ENCODE results near the gene PLD2.
A peak's percentile ranks its signal among the peaks of the same experiment; 100 is the strongest.
"Not testable (repeated sequence)": the region's sequence is repeated elsewhere in the genome, so short reads cannot be mapped to it uniquely, and the experiment has no call there.

Gene PLD2

DNA sequence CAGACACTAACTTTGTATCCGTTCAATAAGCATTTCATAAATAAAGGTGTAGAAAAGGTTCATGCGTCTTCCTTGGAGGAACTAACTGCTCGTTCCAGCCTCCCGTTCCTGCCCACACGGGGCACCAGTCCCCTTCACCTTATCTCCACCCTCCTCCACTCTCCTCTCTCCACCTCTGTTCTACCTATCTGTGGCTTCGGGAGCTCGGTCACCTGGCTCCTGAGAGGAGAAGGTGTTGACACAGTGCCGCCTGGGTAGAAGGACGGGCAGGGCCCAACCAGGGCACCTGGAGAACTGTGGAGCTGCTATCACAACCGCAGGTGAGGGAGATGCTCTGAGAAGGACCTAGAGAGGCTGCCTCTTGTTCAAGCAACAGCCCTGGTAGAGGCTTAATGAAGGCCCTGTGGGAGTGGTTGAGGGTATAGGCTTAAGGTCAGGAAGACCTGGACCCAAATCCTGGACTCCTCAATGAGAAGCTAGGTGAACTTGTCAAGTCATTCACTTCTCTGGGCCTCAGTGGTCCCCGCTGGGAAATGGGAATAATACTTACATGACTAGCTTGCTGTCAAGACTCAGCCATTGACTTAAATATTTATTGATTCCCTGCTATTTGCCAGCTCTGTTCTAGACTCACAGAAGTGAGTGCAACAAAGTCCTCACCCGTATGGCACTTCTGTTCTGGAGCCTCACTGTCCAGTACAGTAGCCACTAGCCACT is 16.6 kb downstream of the PLD2 start:
- in situ Hi-C loops (cut with HindIII; ENCODE audit: low pct_ligation_motif_present, low pct_unique_long_range_greater_than_20kb, low sequenced_read_pairs) = no loop called here
- DNase-seq = no peak

DNA sequence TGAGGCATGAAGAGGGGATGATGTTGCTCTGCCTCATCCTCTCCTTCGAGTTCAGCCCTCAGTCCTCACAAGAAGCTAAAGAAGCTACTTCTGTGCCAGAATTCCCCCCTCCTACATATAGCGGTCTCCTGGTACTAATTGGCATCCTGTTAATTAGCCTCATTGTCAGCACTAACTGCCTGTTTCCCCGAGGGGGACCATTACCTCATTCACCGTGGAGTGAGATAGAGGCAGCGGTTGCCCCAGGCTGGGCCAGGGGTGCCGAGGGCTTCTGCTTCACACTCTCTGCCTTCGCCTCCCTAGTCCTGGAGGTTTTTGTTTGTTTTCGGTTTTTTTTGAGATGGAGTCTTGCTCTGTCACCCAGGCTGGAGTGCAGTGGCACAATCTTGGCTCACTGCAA is 20.4 kb downstream of the PLD2 start:
- no peak for DNase-seq
- in situ Hi-C loops (cut with HindIII; ENCODE audit: low pct_ligation_motif_present, low pct_unique_long_range_greater_than_20kb, low sequenced_read_pairs) = no loop called here

- in situ Hi-C loops (cut with HindIII; ENCODE audit: low pct_ligation_motif_present, low pct_unique_long_range_greater_than_20kb, low sequenced_read_pairs); DNase-seq: not testable (repeated sequence)
Measured at GRCh38 chr17:4832829-4833177, 25.9 kb downstream of the PLD2 start.

- in situ Hi-C loops (cut with HindIII; ENCODE audit: low pct_ligation_motif_present, low pct_unique_long_range_greater_than_20kb, low sequenced_read_pairs) = no loop called here
- DNase-seq = peak; percentile 97
Measured at GRCh38 chr17:4833178-4833940, 26.4 kb downstream of the PLD2 start, which contains the start of gene MINK1. MINK1 (plus strand) TSS chr17:4833340; CDS start chr17:4833584, 244 bp downstream.

DNA sequence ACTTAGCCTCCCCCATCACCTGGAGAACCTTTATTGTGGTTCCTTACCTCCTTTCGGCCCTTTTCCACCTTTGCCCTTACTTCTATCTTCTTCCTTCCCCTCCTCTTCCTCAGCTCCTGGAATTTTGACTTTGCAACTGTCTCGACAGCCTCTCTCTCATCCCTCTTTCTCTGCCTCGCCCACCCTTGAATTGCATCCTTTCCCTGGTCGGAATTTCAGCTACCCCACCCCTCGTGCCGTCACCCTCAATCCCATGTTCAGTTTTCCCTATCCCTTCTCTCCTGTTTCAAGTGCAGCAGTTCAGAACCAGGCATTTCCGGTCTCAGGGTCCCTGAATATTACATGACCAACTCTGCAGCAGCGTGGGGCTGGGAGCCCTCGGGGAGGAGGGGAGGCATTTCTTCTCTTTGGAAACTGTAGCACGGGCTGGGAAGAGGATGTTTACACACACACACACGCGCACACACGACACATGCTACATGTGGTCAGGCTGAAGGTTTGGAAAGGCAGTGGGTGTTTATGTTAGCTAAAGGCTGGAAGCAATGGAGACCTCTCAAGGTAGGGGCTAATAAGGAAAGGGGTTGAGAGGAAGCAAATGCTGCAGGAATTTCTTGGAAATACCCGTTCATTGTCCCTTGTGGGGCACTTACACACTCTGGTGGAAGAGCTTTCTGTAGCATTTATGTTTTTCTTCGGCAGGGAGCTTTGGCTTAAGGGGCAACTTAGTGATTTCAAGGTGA is 27.2 kb downstream of the PLD2 start:
- DNase-seq = peak; percentile 53
- in situ Hi-C loops (cut with HindIII; ENCODE audit: low pct_ligation_motif_present, low pct_unique_long_range_greater_than_20kb, low sequenced_read_pairs) = no loop called here

GRCh38 chr17:4834681-4835020 is 27.7 kb downstream of the PLD2 start:
- no peak for DNase-seq
- in situ Hi-C loops (cut with HindIII; ENCODE audit: low pct_ligation_motif_present, low pct_unique_long_range_greater_than_20kb, low sequenced_read_pairs) = no loop called here

- in situ Hi-C loops (cut with HindIII; ENCODE audit: low pct_ligation_motif_present, low pct_unique_long_range_greater_than_20kb, low sequenced_read_pairs) = no loop called here
- DNase-seq = no peak
Measured at GRCh38 chr17:4836221-4836620, 29.3 kb downstream of the PLD2 start.

DNA sequence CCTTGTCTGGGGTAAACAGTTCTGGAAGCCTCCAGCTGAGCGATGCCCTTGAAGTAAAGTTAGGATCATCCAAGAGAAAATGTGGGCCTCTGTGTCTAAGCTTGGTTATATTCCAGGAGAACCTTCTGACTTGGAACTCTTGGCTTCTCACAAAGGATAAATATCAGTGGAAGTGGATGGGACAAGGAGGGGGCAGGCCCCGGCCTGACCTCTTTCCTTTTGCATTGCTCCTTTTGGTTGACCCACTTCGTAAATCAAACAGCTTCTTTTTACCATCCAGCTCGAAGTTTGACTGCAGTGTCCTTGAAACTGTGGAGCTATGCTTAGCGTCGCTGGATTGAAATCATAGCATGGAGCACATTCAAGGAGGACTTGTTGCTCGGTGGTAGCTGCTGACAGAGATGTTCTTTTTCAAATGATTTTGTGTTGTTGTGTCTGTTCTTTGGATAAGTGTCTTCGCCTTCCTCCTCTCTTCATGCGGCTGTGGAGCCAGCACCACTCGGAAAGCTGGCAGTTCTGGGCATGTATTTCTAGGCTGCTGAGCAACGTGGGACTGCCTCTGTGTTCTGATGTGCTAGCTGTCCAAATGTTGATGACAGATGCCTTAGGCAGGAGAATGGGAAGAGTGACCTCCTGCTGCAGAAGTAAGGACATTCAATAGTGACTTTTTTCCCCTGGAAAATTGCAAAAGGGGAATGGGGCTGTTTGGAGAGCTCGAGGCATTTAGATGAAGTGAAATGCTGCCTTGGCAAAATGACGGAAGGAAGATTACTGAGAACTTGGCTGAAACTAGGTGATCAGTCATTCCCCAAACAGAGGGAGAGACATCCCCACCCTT is 30.7 kb downstream of the PLD2 start:
- in situ Hi-C loops (cut with HindIII; ENCODE audit: low pct_ligation_motif_present, low pct_unique_long_range_greater_than_20kb, low sequenced_read_pairs) = no loop called here
- no peak for DNase-seq

- in situ Hi-C loops (cut with HindIII; ENCODE audit: low pct_ligation_motif_present, low pct_unique_long_range_greater_than_20kb, low sequenced_read_pairs) = no loop called here
- no peak for DNase-seq
Measured at GRCh38 chr17:4838309-4838785, 31.4 kb downstream of the PLD2 start.

GRCh38 chr17:4839221-4839620 is 32.3 kb downstream of the PLD2 start:
- DNase-seq = no peak
- in situ Hi-C loops (cut with HindIII; ENCODE audit: low pct_ligation_motif_present, low pct_unique_long_range_greater_than_20kb, low sequenced_read_pairs) = no loop called here

GRCh38 chr17:4839965-4840892 is 33.3 kb downstream of the PLD2 start:
- in situ Hi-C loops (cut with HindIII; ENCODE audit: low pct_ligation_motif_present, low pct_unique_long_range_greater_than_20kb, low sequenced_read_pairs) = no loop called here
- DNase-seq = no peak

DNA sequence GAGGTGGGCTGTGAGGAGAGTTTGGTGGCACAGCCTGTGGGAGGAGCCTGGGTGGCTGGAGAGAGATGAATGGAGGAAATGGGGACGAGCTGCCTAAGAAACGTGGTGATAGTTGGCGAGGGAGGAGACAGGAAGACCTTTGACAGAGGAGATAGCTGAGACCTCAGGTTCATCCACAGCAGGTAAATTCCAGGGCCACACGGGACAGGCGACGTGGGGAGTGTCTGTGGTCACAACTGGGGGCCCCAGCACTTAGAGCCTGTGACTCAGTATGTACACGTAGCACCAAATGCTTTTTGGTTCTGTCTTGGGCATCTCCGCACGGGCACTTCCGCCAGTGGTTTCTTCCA is 33.9 kb downstream of the PLD2 start:
- in situ Hi-C loops (cut with HindIII; ENCODE audit: low pct_ligation_motif_present, low pct_unique_long_range_greater_than_20kb, low sequenced_read_pairs) = no loop called here

GRCh38 chr17:4842376-4842775 is 35.4 kb downstream of the PLD2 start:
- in situ Hi-C loops (cut with HindIII; ENCODE audit: low pct_ligation_motif_present, low pct_unique_long_range_greater_than_20kb, low sequenced_read_pairs) = no loop called here
- DNase-seq = no peak

More for the DNA sequence above, 33.9 kb downstream of the PLD2 start:
- DNase-seq = no peak

DNA sequence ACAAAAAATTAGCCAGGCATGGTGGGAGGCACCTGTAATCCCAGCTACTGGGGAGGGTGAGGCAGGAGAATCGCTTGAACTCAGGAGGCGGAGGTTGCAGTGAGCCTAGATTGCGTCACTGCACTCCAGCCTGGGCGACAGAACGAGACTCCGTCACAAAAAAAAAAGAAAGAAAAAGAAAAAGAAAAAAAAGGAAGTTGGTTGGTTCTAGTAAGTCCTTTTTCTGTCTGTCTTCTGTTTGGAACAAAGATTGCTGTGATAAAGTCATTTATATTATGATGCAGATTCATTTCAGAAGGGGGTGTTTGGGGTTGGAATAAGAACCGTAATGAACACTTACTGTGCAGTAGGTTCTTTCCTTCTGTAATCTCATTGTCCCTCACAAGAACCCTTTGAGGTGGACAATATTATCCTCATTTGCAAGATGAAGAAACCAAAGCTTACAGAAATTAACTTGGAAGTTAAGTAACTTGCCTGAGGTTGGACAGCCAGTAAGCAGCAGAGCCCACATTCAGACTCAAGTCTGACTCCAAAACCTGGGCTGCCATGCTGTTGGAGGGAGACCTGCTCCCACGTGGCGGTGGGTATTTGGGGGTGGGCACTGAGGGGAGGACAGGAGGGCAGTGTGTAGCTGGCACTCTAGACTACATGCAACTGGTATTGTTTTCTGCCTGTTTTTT is 36.5 kb downstream of the PLD2 start:
- in situ Hi-C loops (cut with HindIII; ENCODE audit: low pct_ligation_motif_present, low pct_unique_long_range_greater_than_20kb, low sequenced_read_pairs) = no loop called here
- DNase-seq = no peak

GRCh38 chr17:4845118-4845517 is 38.2 kb downstream of the PLD2 start:
- in situ Hi-C loops (cut with HindIII; ENCODE audit: low pct_ligation_motif_present, low pct_unique_long_range_greater_than_20kb, low sequenced_read_pairs) = no loop called here
- no peak for DNase-seq

DNA sequence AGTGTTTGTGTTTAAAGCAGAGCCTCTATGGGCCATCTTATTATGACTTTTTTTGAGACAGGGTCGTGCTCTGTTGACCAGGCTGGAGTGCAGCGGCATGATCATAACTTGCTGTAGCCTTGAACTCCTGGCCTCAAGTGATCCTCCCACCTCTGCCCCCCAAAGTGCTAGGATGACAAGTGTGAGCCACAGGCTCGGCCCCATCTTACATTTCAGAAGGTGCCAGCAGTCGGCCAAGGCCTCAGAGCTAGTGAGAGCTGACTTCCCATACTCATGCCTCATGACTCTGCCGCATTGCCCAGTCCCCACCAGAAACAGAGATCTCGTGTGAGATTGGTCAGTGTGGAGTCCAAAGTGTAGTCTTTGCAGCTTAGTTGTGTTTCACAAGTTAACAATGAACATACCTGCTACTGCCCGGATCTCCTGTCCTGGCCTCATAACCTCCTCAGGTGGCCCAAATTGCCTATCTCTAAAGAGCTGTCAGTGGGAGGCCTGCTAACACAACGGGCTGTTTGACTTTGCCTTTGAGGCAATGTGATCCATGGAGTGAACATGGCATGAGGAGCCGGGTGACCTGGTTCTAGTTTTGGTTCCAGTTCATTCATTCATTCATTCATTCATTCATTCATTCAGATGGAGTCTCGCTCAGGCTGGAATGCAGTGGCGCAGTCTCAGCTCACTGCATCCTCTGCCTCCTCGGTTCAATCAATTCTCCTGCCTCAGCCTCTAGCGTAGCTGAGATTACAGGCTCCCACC is 39.9 kb downstream of the PLD2 start:
- DNase-seq = no peak
- in situ Hi-C loops (cut with HindIII; ENCODE audit: low pct_ligation_motif_present, low pct_unique_long_range_greater_than_20kb, low sequenced_read_pairs) = no loop called here

Data from ACHN (cell line).